Adrenal gland (tissue), 12 donors: ENCODE data around the gene SBF2. TPM values are rescaled to one million over a fixed set of nuclear protein-coding genes. Genes with fewer than 3 reads are reported as not detected.
"Not testable (repeated sequence)": the region's sequence is repeated elsewhere in the genome, so short reads cannot be mapped to it uniquely, and the experiment has no call there.

ENCODE experiments used
- DNase-seq, 7 donors: peaks; one replicate each; pipeline ENCODE4 v3.0.0-alpha.2; 2019 to 2020
- H3K27ac ChIP-seq, 5 donors: fragments of 200-600 bp; sonication (generic) in 4 of 5; 1 replicate in 3 of 5; 2 replicates in 2 of 5; pipeline versions ENCODE4 v1.5.1 to v1.8.0; 2016 to 2020; ENCODE audit warnings: mild to moderate bottlenecking in 1 of 5
- H3K27me3 ChIP-seq: fragments of 200-600 bp; 2 replicates; pipeline ENCODE4 v1.8.0; 2021
- H3K36me3 ChIP-seq, 2 donors: fragments of 200-600 bp; replicated peaks in 1 of 2; 1 replicate in 1 of 2; 2 replicates in 1 of 2; pipeline versions ENCODE4 v1.5.1 to v1.8.0; 2018 to 2022
- H3K4me1 ChIP-seq, 2 donors: fragments of 200-600 bp; replicated peaks in 1 of 2; 1 replicate in 1 of 2; 2 replicates in 1 of 2; pipeline versions ENCODE4 v1.5.1 to v1.8.0; 2018 to 2021
- H3K4me3 ChIP-seq, 4 donors: fragments of 200-600 bp; sonication (generic) in 3 of 4; one replicate each; pipeline ENCODE4 v1.5.1; 2016 to 2018
- H3K9me3 ChIP-seq, 3 donors: fragments of 200-600 bp; sonication (generic) in 1 of 3; replicated peaks in 1 of 3; 1 replicate in 2 of 3; 2 replicates in 1 of 3; pipeline versions ENCODE4 v1.5.1 to v1.8.0; 2016 to 2021
- POLR2A ChIP-seq, 2 donors: fragments of 450-650 bp; IDR thresholded peaks; one replicate each; pipeline ENCODE4 v1.6.1; 2017; ENCODE audit warnings: antibody characterized with exemption in 2 of 2, mild to moderate bottlenecking in 2 of 2, moderate library complexity in 1 of 2
- WGBS, 4 donors: extraction: QIAGEN DNeasy Blood & Tissue Kit in 2 of 4; methylation state at CpG; one replicate each; pipeline versions ENCODE4 v1.1.5 to v1.1.7; 2013 to 2017; 5-methylcytosine and 5-hydroxymethylcytosine counted together
- intact Hi-C, 2 donors: fragments of 100-400 bp; cut with DNase I; formaldehyde crosslinking; loops; one replicate each; pipeline versions ENCODE4 v1.14.1 to v1.15.0; 2022 to 2023
- polyA plus RNA-seq, 3 donors: library from polyadenylated mRNA; stranded (reverse); fragments of 200-250 nt in 2 of 3; fragments of 350-450 nt in 1 of 3; fragmentation: Illumina TruSeq in 1 of 3; extraction: RNeasy Lipid Tissue Mini Kit (QIAGEN cat#74804) in 1 of 3; gene quantifications; one replicate each; pipeline ENCODE4 v1.2.3, GENCODE V29; 2013 to 2014
- total RNA-seq, 9 donors: library from RNA; depleted of rRNA in 4 of 9; stranded (reverse); fragments of >200 nt in 4 of 9; fragments of 120-200 nt in 1 of 9; fragmentation: NEBNext Ultra II Directional in 1 of 9; extraction: Animal tissue kit (Norgen Biotek cat#: 25700) in 1 of 9; gene quantifications; one replicate each; pipeline versions ENCODE4 v1.1.0 to v1.2.4, GENCODE V29; 2013 to 2023
- TF ChIP-seq, protein P1 (sequence below), 6 experiments: fragments of 450-650 bp in 4 of 6; fragments of 200-600 bp in 2 of 6; sonication (generic) in 1 of 6; IDR thresholded peaks; 1 replicate in 5 of 6; 2 replicates in 1 of 6; pipeline versions ENCODE4 v1.5.1 to v1.8.0; 2016 to 2021; ENCODE audit warnings: antibody characterized with exemption in 6 of 6, mild to moderate bottlenecking in 2 of 6, moderate library complexity in 1 of 6
- donor health status: healthy with polysubstance abuse.
- donor health status: Bipolar disorder and iron deficiency.
- donor health status: DM: yes; HTN: yes; CAD: no.
- donor health status: DM: no; HTN: no; CAD: no.
- donor health status: DM: no; HTN: no; CAD: no.
- donor health status: DM: yes; HTN: yes; CAD: no.

Gene SBF2
- total and polyA plus RNA-seq, 12 donors = 12.5 to 66.7 (median 38.0) TPM

DNA sequence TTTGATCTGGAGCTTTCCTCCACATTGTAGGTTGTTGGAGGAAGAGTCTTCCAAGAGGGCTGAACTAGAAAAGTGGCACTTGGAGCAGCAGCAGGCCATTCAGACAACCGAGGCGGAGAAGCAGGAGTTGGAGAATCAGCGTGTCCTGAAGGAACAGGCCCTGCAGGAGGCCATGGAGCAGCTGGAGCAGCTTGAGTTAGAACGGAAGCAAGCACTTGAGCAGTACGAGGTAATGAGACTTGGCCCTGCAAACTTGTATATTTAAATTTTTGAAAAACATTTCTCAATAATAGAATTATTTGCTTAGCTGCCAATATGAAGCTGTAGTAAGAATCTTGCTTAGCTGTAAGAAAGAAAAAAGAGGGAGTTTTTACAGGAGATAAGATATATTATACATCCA lies 546.2 kb downstream of the SBF2 start:
- TF ChIP-seq POLR2A (IDR thresholded peaks at IDR 0.05) = no peak
- TF ChIP-seq, protein P1, sequence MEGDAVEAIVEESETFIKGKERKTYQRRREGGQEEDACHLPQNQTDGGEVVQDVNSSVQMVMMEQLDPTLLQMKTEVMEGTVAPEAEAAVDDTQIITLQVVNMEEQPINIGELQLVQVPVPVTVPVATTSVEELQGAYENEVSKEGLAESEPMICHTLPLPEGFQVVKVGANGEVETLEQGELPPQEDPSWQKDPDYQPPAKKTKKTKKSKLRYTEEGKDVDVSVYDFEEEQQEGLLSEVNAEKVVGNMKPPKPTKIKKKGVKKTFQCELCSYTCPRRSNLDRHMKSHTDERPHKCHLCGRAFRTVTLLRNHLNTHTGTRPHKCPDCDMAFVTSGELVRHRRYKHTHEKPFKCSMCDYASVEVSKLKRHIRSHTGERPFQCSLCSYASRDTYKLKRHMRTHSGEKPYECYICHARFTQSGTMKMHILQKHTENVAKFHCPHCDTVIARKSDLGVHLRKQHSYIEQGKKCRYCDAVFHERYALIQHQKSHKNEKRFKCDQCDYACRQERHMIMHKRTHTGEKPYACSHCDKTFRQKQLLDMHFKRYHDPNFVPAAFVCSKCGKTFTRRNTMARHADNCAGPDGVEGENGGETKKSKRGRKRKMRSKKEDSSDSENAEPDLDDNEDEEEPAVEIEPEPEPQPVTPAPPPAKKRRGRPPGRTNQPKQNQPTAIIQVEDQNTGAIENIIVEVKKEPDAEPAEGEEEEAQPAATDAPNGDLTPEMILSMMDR (IDR thresholded peaks at IDR 0.05) = no peak
- H3K4me3 ChIP-seq = no peak overlapping the region
- H3K27me3 ChIP-seq = no peaks in the 10 kb centered on the region
- intact Hi-C loops = loop anchor here (2.0 to 10.0 kb wide), 2 partner anchors 133 to 213 kb away; no protein-coding TSS in a partner anchor
- peaks cover 0 to 10% of the 10 kb centered on the region in 2 donors for H3K36me3 ChIP-seq
- 80 to 88% (median 85%) methylated on average over 5 of the region's 5 CpGs for WGBS, 4 donors
- peaks cover 0 to 6% of the 10 kb centered on the region in 2 donors for H3K4me1 ChIP-seq
- no peak for DNase-seq
- no peaks in the 10 kb centered on the region for H3K9me3 ChIP-seq
- H3K27ac ChIP-seq = peak overlapping the region in 1 of 5 donors; percentile 40

GRCh38 chr11:9747229-9747628 lies 546.8 kb downstream of the SBF2 start:
- no peak for DNase-seq
- 78 to 93% (median 91%) methylated on average over 1 of the region's 1 CpG for WGBS, 4 donors
- intact Hi-C loops = loop anchor here (10.0 kb wide), 1 partner anchor 212 kb away; no protein-coding TSS in a partner anchor
- peaks cover 0 to 10% of the 10 kb centered on the region in 2 donors for H3K36me3 ChIP-seq
- H3K4me1 ChIP-seq = peaks cover 0 to 6% of the 10 kb centered on the region in 2 donors
- TF ChIP-seq, protein P1 (IDR thresholded peaks at IDR 0.05) = no peak
- no peak for TF ChIP-seq POLR2A (IDR thresholded peaks at IDR 0.05)
- H3K4me3 ChIP-seq = no peak overlapping the region
- no peaks in the 10 kb centered on the region for H3K9me3 ChIP-seq
- H3K27ac ChIP-seq = peak overlapping the region in 1 of 5 donors; percentile 40
- H3K27me3 ChIP-seq = no peaks in the 10 kb centered on the region

GRCh38 chr11:9745411-9746211 lies 548.4 kb downstream of the SBF2 start:
- TF ChIP-seq, protein P1 (IDR thresholded peaks at IDR 0.05) = no peak
- no peak for TF ChIP-seq POLR2A (IDR thresholded peaks at IDR 0.05)
- H3K4me1 ChIP-seq = peaks cover 0 to 6% of the 10 kb centered on the region in 2 donors
- H3K27ac ChIP-seq = no peak overlapping the region
- H3K36me3 ChIP-seq = peaks cover 0 to 19% of the 10 kb centered on the region in 2 donors
- intact Hi-C loops = loop anchor here (10.0 kb wide), 1 partner anchor 211 kb away; no protein-coding TSS in a partner anchor
- no peak for DNase-seq
- no peaks in the 10 kb centered on the region for H3K9me3 ChIP-seq
- H3K27me3 ChIP-seq = no peaks in the 10 kb centered on the region
- WGBS, 4 donors = 75 to 89% (median 80%) methylated on average over 5 to 7 of the region's 7 CpGs
- no peak overlapping the region for H3K4me3 ChIP-seq

DNA sequence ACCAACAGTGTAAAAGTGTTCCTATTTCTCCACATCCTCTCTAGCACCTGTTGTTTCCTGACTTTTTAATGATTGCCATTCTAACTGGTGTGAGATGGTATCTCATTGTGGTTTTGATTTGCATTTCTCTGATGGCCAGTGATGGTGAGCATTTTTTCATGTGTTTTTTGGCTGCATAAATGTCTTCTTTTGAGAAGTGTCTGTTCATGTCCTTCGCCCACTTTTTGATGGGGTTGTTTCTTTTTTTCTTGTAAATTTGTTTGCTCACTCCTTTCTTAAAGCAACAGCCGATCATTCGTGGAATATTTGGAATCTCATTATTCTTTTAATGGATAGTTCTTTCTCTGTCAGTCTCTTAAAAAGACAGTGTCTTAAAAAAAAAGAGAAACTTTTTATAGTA lies 550.5 kb downstream of the SBF2 start:
- not testable (repeated sequence) for H3K4me3 ChIP-seq, H3K4me1 ChIP-seq, DNase-seq, H3K27me3 ChIP-seq, H3K27ac ChIP-seq, H3K9me3 ChIP-seq
- H3K36me3 ChIP-seq = peaks cover 0 to 18% of the 10 kb centered on the region in 2 donors
- 89 to 94% (median 91%) methylated on average over 3 of the region's 3 CpGs for WGBS, 4 donors
- intact Hi-C loops = loop anchor here (10.0 kb wide), 1 partner anchor 209 kb away; no protein-coding TSS in a partner anchor
